ENCODE data around the gene ATP5PD.
"Not testable (repeated sequence)": the region's sequence is repeated elsewhere in the genome, so short reads cannot be mapped to it uniquely, and the experiment has no call there.

Gene ATP5PD

DNA sequence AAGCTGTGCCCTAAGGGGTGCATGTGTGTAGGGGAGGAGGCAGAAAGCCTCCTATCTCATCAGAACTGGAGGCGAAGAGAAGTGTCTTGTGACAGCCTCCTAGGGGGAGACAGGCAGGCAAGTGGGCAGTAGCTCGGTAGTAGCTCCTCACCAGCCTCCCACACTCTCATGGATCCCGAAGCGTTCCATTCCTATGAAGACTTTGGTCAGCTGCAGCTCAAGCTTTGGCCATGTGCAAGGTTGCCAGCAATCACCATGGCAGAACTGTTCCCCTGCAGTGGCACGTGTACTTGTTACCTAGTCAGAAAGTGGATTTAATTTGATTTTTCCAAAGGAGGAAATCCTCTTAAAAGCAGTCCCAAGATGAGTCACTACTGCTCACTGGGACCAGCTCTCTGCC, 27.6 kb downstream of the ATP5PD start:
- H3K9me3 ChIP-seq (ENCODE audit: control insufficient read depth, insufficient read depth, low read length) = no peaks in the 10 kb centered on the region
- peaks cover 14% of the 10 kb centered on the region; the same call in 1 of the 2 replicates for H3K36me3 ChIP-seq (ENCODE audit: control insufficient read depth, insufficient read depth, low read length)
- DNase-seq (ENCODE audit: low read depth, low spot score) = no peak
- no peak overlapping the region for H3K4me3 ChIP-seq (ENCODE audit: low read length)
- no peaks in the 10 kb centered on the region for H3K4me1 ChIP-seq (ENCODE audit: control insufficient read depth, insufficient read depth, low read length)
- H3K27ac ChIP-seq (ENCODE audit: low read length) = no peak overlapping the region
- WGBS (ENCODE audit: insufficient coverage, insufficient read length) = no CpG with 5 or more reads among the region's 5 CpGs
- H3K27me3 ChIP-seq (ENCODE audit: control insufficient read depth, insufficient read depth, low read length) = no peaks in the 10 kb centered on the region

DNA sequence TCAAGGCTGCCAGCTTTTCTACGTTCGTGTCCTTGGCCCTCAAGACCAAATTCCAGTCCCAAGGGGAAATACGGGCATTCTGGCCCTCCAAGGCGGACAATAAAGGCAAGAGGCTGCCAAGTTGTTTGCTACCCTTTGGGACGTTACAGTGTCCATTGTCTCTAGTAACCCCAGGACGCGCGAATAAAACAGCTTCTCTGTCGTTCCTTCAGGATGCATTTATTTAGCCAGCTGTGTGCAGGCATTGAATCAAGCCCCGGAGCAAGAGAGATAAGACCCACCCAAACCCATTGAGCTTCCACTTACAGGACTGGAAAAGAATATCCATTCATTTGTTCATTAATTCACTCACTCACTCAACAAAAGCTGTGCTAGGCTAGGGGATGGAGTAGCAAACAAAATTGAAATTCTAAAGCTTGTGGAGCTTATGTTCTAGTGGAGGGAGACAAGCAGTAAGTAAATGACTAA, 33.6 kb downstream of the ATP5PD start:
- no peak overlapping the region for H3K27ac ChIP-seq (ENCODE audit: low read length)
- H3K4me3 ChIP-seq (ENCODE audit: low read length) = peak overlapping the region; percentile 85; the same call in 1 of the 2 replicates
- no peaks in the 10 kb centered on the region for H3K36me3 ChIP-seq (ENCODE audit: control insufficient read depth, insufficient read depth, low read length)
- no peak for DNase-seq (ENCODE audit: low read depth, low spot score)
- WGBS (ENCODE audit: insufficient coverage, insufficient read length) = no CpG with 5 or more reads among the region's 10 CpGs
- H3K27me3 ChIP-seq (ENCODE audit: control insufficient read depth, insufficient read depth, low read length) = no peaks in the 10 kb centered on the region
- H3K4me1 ChIP-seq (ENCODE audit: control insufficient read depth, insufficient read depth, low read length) = peaks cover 1% of the 10 kb centered on the region; the same call in 1 of the 2 replicates
- no peaks in the 10 kb centered on the region for H3K9me3 ChIP-seq (ENCODE audit: control insufficient read depth, insufficient read depth, low read length)

DNA sequence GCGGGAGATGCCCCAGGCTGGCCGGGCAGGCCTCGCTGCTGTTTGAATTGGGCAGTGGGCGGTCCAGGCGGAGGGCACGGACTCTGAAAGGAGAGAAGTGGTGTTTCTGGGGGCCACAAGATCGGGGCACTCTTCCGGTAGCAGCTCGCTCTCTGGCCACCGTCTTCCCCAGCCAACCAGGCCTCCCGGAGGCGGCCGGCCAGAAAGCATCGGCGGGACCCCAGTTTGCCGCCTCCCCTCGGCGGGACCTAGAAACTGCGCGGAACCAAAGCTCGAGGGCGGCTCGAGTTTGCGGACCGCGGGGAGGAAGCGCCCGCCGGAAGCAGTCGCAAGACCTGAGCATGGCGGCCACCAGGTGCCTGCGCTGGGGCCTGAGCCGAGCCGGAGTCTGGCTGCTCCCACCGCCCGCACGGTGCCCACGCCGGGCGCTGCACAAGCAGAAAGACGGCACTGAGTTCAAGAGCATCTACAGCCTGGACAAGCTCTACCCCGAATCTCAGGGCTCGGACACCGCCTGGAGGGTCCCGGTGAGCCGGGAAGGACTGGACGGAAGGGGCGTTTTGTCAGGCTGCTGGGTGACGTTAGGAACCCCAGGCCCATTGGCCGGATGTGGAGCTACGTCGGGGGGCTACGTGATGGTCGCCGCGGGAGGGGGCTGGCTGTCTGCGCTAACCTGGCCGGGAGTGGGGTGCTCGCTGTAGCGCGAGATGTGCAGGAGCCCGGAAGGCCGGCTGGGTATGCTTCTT, 34.2 kb downstream of the ATP5PD start, which contains the start of gene MRPL58:
Gene MRPL58, plus strand, starts transcription at position 325 of the 746 bp plus-strand sequence. Its CDS starts 17 bp downstream, at position 342.
- peak within 1 kb of the TSS; percentile 85; the same call in 1 of the 2 replicates for H3K4me3 ChIP-seq (ENCODE audit: low read length)
- no peaks in the 10 kb centered on the region for H3K27me3 ChIP-seq (ENCODE audit: control insufficient read depth, insufficient read depth, low read length)
- no peak for DNase-seq (ENCODE audit: low read depth, low spot score)
- H3K36me3 ChIP-seq (ENCODE audit: control insufficient read depth, insufficient read depth, low read length) = no peaks in the 10 kb centered on the region
- H3K9me3 ChIP-seq (ENCODE audit: control insufficient read depth, insufficient read depth, low read length) = no peaks in the 10 kb centered on the region
- WGBS (ENCODE audit: insufficient coverage, insufficient read length) = no CpG with 5 or more reads among the region's 63 CpGs
- peaks cover 1% of the 10 kb centered on the region; the same call in 1 of the 2 replicates for H3K4me1 ChIP-seq (ENCODE audit: control insufficient read depth, insufficient read depth, low read length)
- H3K27ac ChIP-seq (ENCODE audit: low read length) = no peak within 1 kb of the TSS

DNA sequence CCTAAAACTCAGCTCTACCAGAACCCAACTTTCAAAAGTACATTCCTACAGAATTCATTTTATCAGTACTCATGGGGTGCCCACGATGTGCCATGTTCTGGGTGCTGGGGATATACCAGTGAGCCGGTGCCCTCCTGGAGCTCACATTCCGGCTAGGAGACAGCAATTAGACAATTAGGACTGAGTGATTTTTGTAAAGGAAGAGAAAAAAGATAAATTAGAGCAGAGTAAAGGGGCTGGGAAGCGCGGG, 34.7 kb downstream of the ATP5PD start:
- no peak for DNase-seq (ENCODE audit: low read depth, low spot score)
- Histone ChIP-seq H3K4me3 (ENCODE audit: low read length) (peak overlapping the region; percentile 21; the same call in 1 of the 2 replicates), H3K9me3 (ENCODE audit: control insufficient read depth, insufficient read depth, low read length) (no peaks in the 10 kb centered on the region), H3K4me1 (ENCODE audit: control insufficient read depth, insufficient read depth, low read length) (peaks cover 1% of the 10 kb centered on the region; the same call in 1 of the 2 replicates), H3K27ac (ENCODE audit: low read length) (no peak overlapping the region), H3K27me3 (ENCODE audit: control insufficient read depth, insufficient read depth, low read length) (no peaks in the 10 kb centered on the region), H3K36me3 (ENCODE audit: control insufficient read depth, insufficient read depth, low read length) (no peaks in the 10 kb centered on the region)
- WGBS (ENCODE audit: insufficient coverage, insufficient read length) = no CpG with 5 or more reads among the region's 5 CpGs

DNA sequence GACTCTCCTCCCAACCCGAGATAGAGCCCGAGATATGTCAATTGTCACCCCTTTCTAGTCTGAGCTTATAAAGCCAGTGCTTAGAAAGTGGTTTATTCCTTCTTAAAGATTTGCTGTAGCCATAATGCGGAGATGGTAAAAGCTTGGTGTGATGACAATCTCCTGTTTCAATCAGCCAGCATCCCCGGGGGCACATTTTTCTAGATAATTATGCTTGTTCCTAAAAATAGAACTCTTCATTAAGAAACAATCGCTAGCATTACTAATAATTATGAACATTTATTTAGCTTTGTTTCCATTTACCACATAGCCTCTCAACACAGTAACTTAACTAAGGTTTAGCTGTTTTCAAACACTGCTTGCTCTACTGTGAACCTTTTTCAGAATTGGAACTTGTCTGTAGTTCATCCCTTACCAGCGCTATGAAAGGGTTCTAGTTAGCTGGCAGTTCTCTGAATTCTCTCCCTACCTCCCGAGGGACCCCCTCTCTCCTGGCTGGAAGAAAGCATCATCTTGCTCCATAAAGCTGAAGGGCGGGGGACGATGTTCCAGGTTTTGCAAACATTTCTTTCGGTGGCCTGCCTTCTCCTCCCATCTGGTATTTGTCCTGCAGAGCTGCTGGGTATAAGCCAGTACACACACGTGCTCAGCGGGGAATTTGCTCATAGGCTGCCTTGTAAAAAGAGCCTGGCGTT, 35.2 kb downstream of the ATP5PD start:
- Histone ChIP-seq H3K27me3 (ENCODE audit: control insufficient read depth, insufficient read depth, low read length) (no peaks in the 10 kb centered on the region), H3K4me1 (ENCODE audit: control insufficient read depth, insufficient read depth, low read length) (peaks cover 1% of the 10 kb centered on the region; the same call in 1 of the 2 replicates), H3K36me3 (ENCODE audit: control insufficient read depth, insufficient read depth, low read length) (no peaks in the 10 kb centered on the region), H3K9me3 (ENCODE audit: control insufficient read depth, insufficient read depth, low read length) (no peaks in the 10 kb centered on the region), H3K4me3 (ENCODE audit: low read length) (no peak overlapping the region; the same call in 1 of the 2 replicates), H3K27ac (ENCODE audit: low read length) (no peak overlapping the region)
- no peak for DNase-seq (ENCODE audit: low read depth, low spot score)
- no CpG with 5 or more reads among the region's 13 CpGs for WGBS (ENCODE audit: insufficient coverage, insufficient read length)

DNA sequence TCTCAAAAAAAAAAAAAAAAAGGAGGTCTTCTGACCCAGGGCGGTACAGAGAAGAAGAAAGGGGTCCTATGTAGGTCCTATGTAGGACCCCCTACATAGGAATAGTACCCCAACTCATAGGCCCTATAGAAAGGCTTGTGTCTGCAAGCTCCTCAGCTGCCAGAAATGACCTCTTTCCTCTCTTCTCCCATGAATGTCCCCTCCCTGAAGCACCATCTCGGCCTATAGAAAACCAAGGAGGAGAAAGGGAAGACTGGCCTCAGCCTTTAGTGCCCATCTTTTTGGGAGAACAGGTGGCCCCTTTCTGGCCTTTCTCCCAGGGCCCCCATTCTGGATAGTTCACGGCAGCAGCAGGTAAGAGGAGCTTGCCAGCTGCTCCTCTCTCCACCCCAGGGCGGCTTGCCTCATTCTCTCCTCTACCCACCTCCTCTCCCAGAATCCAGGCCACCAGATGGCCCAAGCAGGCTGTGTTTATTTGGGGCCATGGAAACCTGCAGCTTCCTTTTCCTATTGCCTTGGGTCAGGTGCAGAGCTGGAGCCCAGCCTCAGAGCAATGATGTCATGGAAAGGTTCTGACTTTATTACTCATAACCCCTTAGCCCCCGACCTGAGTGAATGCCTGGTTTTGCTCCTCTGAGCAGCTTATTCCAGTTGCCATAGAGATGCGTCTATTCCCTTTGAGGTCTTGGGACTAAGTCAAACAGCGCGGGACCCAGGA, 35.9 kb downstream of the ATP5PD start:
- no peaks in the 10 kb centered on the region for H3K9me3 ChIP-seq (ENCODE audit: control insufficient read depth, insufficient read depth, low read length)
- WGBS (ENCODE audit: insufficient coverage, insufficient read length) = no CpG with 5 or more reads among the region's 8 CpGs
- H3K4me1 ChIP-seq (ENCODE audit: control insufficient read depth, insufficient read depth, low read length) = peaks cover 1% of the 10 kb centered on the region; the same call in 1 of the 2 replicates
- H3K4me3 ChIP-seq (ENCODE audit: low read length) = no peak overlapping the region
- H3K36me3 ChIP-seq (ENCODE audit: control insufficient read depth, insufficient read depth, low read length) = no peaks in the 10 kb centered on the region
- DNase-seq (ENCODE audit: low read depth, low spot score) = no peak
- H3K27ac ChIP-seq (ENCODE audit: low read length) = no peak overlapping the region
- H3K27me3 ChIP-seq (ENCODE audit: control insufficient read depth, insufficient read depth, low read length) = no peaks in the 10 kb centered on the region

DNA sequence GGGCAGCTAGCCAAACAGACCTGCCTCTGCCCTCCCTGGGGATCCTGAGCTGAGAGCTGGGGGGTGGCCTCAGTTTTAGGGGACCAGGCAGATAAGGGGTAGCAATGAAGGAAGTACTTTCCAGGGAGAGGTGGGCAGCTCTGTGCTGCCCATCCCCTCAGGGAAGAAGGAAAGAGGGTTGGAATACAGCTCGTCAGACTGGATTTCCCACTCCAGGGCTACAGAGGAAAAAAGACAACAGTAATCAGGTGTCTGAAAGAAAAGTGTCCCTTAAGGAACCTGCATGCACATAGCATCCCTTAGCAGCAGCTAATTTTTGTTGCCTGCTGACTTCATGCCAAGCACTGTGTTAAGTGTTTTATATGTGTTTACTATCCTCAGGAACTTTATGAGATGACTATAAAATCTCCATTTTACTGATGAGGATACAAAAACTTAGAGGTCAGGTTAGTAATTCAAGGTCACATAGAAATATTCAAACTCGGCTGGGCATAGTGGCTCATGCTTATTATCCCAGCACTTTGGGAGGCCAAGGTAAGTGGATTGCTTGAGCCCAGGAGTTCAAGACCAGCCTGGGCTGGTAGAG, 37.5 kb downstream of the ATP5PD start:
- peaks cover 1% of the 10 kb centered on the region; the same call in 1 of the 2 replicates for H3K4me1 ChIP-seq (ENCODE audit: control insufficient read depth, insufficient read depth, low read length)
- H3K36me3 ChIP-seq (ENCODE audit: control insufficient read depth, insufficient read depth, low read length) = peaks cover 4% of the 10 kb centered on the region; the same call in 1 of the 2 replicates
- no peaks in the 10 kb centered on the region for H3K9me3 ChIP-seq (ENCODE audit: control insufficient read depth, insufficient read depth, low read length)
- H3K27me3 ChIP-seq (ENCODE audit: control insufficient read depth, insufficient read depth, low read length) = no peaks in the 10 kb centered on the region
- no peak for DNase-seq (ENCODE audit: low read depth, low spot score)
- H3K27ac ChIP-seq (ENCODE audit: low read length) = no peak overlapping the region
- H3K4me3 ChIP-seq (ENCODE audit: low read length) = no peak overlapping the region
- no CpG with 5 or more reads among the region's 2 CpGs for WGBS (ENCODE audit: insufficient coverage, insufficient read length)

DNA sequence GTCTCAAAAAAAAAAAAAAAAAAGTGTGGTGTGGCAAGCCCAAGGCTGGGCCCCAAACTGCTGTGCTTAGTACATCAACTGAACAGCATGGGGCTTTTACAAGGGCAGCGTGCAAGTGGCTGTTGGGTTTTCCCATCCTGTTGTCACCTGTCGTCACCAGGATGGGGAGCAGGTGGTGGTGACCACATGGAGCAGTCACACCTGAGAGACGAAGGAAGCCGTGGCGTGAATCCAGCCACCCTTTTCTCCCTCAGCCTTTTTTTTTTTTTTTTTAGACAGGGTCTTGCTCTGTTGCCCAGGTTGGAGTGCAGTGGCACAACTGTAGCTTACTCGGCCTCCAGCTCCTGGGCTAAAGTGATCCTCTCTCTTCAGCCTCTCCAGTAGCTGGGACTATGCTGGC, 38.4 kb downstream of the ATP5PD start:
- DNase-seq (ENCODE audit: low read depth, low spot score) = no peak
- WGBS (ENCODE audit: insufficient coverage, insufficient read length) = no CpG with 5 or more reads among the region's 6 CpGs
- no peak overlapping the region for H3K4me3 ChIP-seq (ENCODE audit: low read length)
- H3K4me1 ChIP-seq (ENCODE audit: control insufficient read depth, insufficient read depth, low read length) = no peaks in the 10 kb centered on the region
- no peaks in the 10 kb centered on the region for H3K9me3 ChIP-seq (ENCODE audit: control insufficient read depth, insufficient read depth, low read length)
- H3K27me3 ChIP-seq (ENCODE audit: control insufficient read depth, insufficient read depth, low read length) = no peaks in the 10 kb centered on the region
- H3K36me3 ChIP-seq (ENCODE audit: control insufficient read depth, insufficient read depth, low read length) = peaks cover 11% of the 10 kb centered on the region
- H3K27ac ChIP-seq (ENCODE audit: low read length) = no peak overlapping the region

DNA sequence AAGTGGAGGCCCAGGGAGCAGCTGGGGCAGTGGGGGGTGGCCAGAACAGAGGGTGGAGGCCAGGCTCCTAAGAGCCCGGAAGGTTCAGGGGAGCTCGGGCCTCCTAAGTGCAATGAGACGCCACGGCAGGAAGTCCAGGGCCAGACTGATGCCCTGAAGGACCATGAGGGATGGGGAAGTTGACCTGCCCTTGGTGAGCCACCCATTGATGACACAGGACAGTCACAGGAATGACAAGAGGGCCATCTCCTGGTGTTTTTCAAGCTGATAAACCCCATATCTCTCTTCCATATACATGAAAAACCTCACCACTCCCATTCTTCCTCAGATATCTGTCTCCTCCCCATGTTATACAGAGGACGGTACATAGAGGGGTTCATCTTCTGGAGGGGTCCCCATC, 40.1 kb downstream of the ATP5PD start:
- Histone ChIP-seq H3K27me3 (ENCODE audit: control insufficient read depth, insufficient read depth, low read length) (no peaks in the 10 kb centered on the region), H3K4me1 (ENCODE audit: control insufficient read depth, insufficient read depth, low read length) (no peaks in the 10 kb centered on the region), H3K27ac (ENCODE audit: low read length) (no peak overlapping the region), H3K9me3 (ENCODE audit: control insufficient read depth, insufficient read depth, low read length) (no peaks in the 10 kb centered on the region), H3K4me3 (ENCODE audit: low read length) (no peak overlapping the region), H3K36me3 (ENCODE audit: control insufficient read depth, insufficient read depth, low read length) (peaks cover 21% of the 10 kb centered on the region)
- no peak for DNase-seq (ENCODE audit: low read depth, low spot score)
- no CpG with 5 or more reads among the region's 5 CpGs for WGBS (ENCODE audit: insufficient coverage, insufficient read length)

DNA sequence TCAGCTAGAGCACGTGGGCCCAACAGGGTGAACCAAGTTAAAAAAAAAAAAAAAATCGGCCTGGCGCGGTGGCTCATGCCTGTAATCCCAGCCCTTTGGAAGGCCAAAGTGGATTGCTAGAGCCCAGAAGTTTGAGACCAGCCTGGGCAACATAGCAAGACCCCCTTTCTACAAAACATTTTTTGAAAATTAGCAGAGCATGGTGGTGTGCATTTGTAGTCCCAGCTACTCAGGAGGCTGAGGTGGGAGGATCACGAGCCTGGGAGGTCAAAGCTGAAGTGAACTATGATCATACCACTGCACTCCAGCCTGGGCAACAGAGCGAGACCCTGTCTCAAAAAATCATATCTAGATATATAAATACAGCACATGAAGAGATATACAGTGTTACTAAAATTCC, 40.7 kb downstream of the ATP5PD start:
- DNase-seq (ENCODE audit: low read depth, low spot score); H3K27ac ChIP-seq (ENCODE audit: low read length); H3K9me3 ChIP-seq (ENCODE audit: control insufficient read depth, insufficient read depth, low read length); H3K4me3 ChIP-seq (ENCODE audit: low read length); H3K27me3 ChIP-seq (ENCODE audit: control insufficient read depth, insufficient read depth, low read length); H3K4me1 ChIP-seq (ENCODE audit: control insufficient read depth, insufficient read depth, low read length): not testable (repeated sequence)
- WGBS (ENCODE audit: insufficient coverage, insufficient read length) = no CpG with 5 or more reads among the region's 6 CpGs
- peaks cover 25% of the 10 kb centered on the region for H3K36me3 ChIP-seq (ENCODE audit: control insufficient read depth, insufficient read depth, low read length)

All from iPS DF 6.9 (cell line).